Measurements from ENCODE around the gene SHCBP1. TPM values are rescaled to one million over a fixed set of nuclear protein-coding genes. Genes with fewer than 3 reads are reported as not detected.

Gene SHCBP1
- total and polyA plus RNA-seq, 2 of the 4 experiments (the other 2 are of a cell fraction) = 18.3 to 18.6 TPM

- DNase-seq (no peak), ATAC-seq (ENCODE audit: low read depth) (no peak)
- peaks cover 6% of the 10 kb centered on the region; the same call in 1 of the 2 replicates for H3K9me1 ChIP-seq (ENCODE audit: insufficient read depth, low read length)
- H3K14ac ChIP-seq (replicated peaks; ENCODE audit: low read depth, low read length) = no peak overlapping the region
- no TSS peak for BruUV-seq (replicated peaks)
- H2BK20ac ChIP-seq (ENCODE audit: low read depth, low read length) = no peak overlapping the region
- TF ChIP-seq CHD1 (IDR thresholded peaks at IDR 0.05; ENCODE audit: low read depth, low read length) = no peak
- no peak for TF ChIP-seq SMC3 (IDR thresholded peaks at IDR 0.05; ENCODE audit: low read depth, low read length)
- TF ChIP-seq MAFK (IDR thresholded peaks at IDR 0.05; ENCODE audit: low read depth, low read length) = no peak
- no peak for TF ChIP-seq ELK1 (IDR thresholded peaks at IDR 0.05; ENCODE audit: borderline replicate concordance, low read depth, low read length)
- no peak for TF ChIP-seq BHLHE40 (IDR thresholded peaks at IDR 0.05; ENCODE audit: low read depth, low read length)
- TF ChIP-seq FOS (IDR thresholded peaks at IDR 0.05; ENCODE audit: low read depth, low read length) = no peak
- TF ChIP-seq MXI1 (IDR thresholded peaks at IDR 0.05; ENCODE audit: borderline replicate concordance, low read depth, low read length) = no peak
- no peak for TF ChIP-seq MAZ (IDR thresholded peaks at IDR 0.05; ENCODE audit: borderline replicate concordance, low read depth, low read length)
- no peak for TF ChIP-seq POLR2A (IDR thresholded peaks at IDR 0.05; ENCODE audit: low read depth, low read length)
- TF ChIP-seq RAD21 (IDR thresholded peaks at IDR 0.05; ENCODE audit: low read length) = no peak
- TF ChIP-seq, protein P1, sequence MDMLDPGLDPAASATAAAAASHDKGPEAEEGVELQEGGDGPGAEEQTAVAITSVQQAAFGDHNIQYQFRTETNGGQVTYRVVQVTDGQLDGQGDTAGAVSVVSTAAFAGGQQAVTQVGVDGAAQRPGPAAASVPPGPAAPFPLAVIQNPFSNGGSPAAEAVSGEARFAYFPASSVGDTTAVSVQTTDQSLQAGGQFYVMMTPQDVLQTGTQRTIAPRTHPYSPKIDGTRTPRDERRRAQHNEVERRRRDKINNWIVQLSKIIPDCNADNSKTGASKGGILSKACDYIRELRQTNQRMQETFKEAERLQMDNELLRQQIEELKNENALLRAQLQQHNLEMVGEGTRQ (IDR thresholded peaks at IDR 0.05; ENCODE audit: low read depth, low read length) = no peak
- TF ChIP-seq NFE2L2 (IDR thresholded peaks at IDR 0.05; ENCODE audit: low read depth, low read length) = no peak
- TF ChIP-seq CEBPB (IDR thresholded peaks at IDR 0.05; ENCODE audit: low read depth, low read length) = no peak
- no peak for TF ChIP-seq RCOR1 (IDR thresholded peaks at IDR 0.05; ENCODE audit: insufficient replicate concordance, low read length)
- TF ChIP-seq CTCF (conservative IDR thresholded peaks at IDR 0.05; ENCODE audit: low read depth, low read length) = no peak
- TF ChIP-seq RFX5 (IDR thresholded peaks at IDR 0.05; ENCODE audit: low read depth, low read length) = no peak
- POLR2A ChIA-PET (ENCODE audit: unreplicated experiment) = no interaction called here
- H2BK15ac ChIP-seq (ENCODE audit: low read depth, low read length) = no peak overlapping the region
- H3K4me1 ChIP-seq (ENCODE audit: control insufficient read depth, insufficient read depth, low read length) = no peaks in the 10 kb centered on the region
- no peak overlapping the region for H3K27ac ChIP-seq (ENCODE audit: insufficient read depth, low read length)
- no peaks in the 10 kb centered on the region for H4K20me1 ChIP-seq (ENCODE audit: insufficient read depth, low read length)
- H3K9ac ChIP-seq (ENCODE audit: low read depth, low read length) = no peak overlapping the region
- no peak overlapping the region for H4K8ac ChIP-seq (ENCODE audit: low read depth in 2 of 2, low read length in 2 of 2)
- H2AFZ ChIP-seq (replicated peaks; ENCODE audit: low read length, poor library complexity) = no peak overlapping the region
- H2BK120ac ChIP-seq (ENCODE audit: low read depth, low read length) = no peak overlapping the region
- no peak overlapping the region for H2BK5ac ChIP-seq (ENCODE audit: low read depth, low read length, poor library complexity, severe bottlenecking)
- 0 out of 4 replicates have a peak, but pooled peaks cover 0 to 2% of the 10 kb centered on the region in 2 experiments for H3K79me1 ChIP-seq (ENCODE audit: low read depth in 1 of 2, low read length in 2 of 2)
- no peak overlapping the region for H2AK5ac ChIP-seq (ENCODE audit: low read depth, low read length)
- no peak overlapping the region for H3K4ac ChIP-seq (ENCODE audit: low read depth, low read length)
- H3K36me3 ChIP-seq (ENCODE audit: control insufficient read depth, insufficient read depth, low read length) = peaks cover 33% of the 10 kb centered on the region
- 100% methylated on average over 3 of the region's 4 CpGs; no CpG with 5 or more reads in 1 of the 2 experiments for WGBS, 2 experiments (ENCODE audit: extremely low coverage in 2 of 2, insufficient read length in 1 of 2)
- no peak overlapping the region for H3K23ac ChIP-seq (ENCODE audit: low read depth, low read length)
- H4K91ac ChIP-seq (ENCODE audit: insufficient read depth, low read depth, low read length) = no peak overlapping the region
- H4K5ac ChIP-seq (ENCODE audit: low read depth, low read length) = no peak overlapping the region
- in situ Hi-C loops (cut with MboI; ENCODE audit: low sequenced_read_pairs) (no loop called here), dilution Hi-C loops (cut with HindIII; ENCODE audit: low sequenced_read_pairs, unreplicated experiment) (no loop called here), intact Hi-C loops (cut with micrococcal nuclease) (no loop called here)
- H3K56ac ChIP-seq (ENCODE audit: extremely low read depth, insufficient read depth, low read length) = no peak overlapping the region
- CTCF ChIA-PET = no interaction called here
- H3K4me2 ChIP-seq (ENCODE audit: low read depth, low read length) = no peak overlapping the region
- no peak overlapping the region for H3K4me3 ChIP-seq (ENCODE audit: insufficient read depth, low read depth, low read length)
- no peak overlapping the region for H3K18ac ChIP-seq (ENCODE audit: low read depth, low read length)
- no peak overlapping the region for H2AK9ac ChIP-seq (replicated peaks; ENCODE audit: low read depth, low read length, poor library complexity)
- H3K27me3 ChIP-seq (ENCODE audit: control insufficient read depth, insufficient read depth, low read length) = no peaks in the 10 kb centered on the region
- H3K9me3 ChIP-seq (ENCODE audit: control insufficient read depth, insufficient read depth, low read length) = no peaks in the 10 kb centered on the region
Observed at GRCh38 chr16:46662123-46662522, 40.9 kb upstream of the SHCBP1 start.

All from IMR-90 (cell line).